Fibroblast of skin of right quadriceps (primary cell): ENCODE data around the gene CCNL2.

Experiments used
- DNase-seq: peaks from one replicate; pipeline ENCODE4 v3.0.0-alpha.2; 2013

Gene CCNL2

GRCh38 chr1:1354271-1355247 is 44.6 kb downstream of the CCNL2 start:
- no peak for DNase-seq

GRCh38 chr1:1353389-1354151 is 45.6 kb downstream of the CCNL2 start:
- DNase-seq = no peak

- DNase-seq = no peak
Observed at GRCh38 chr1:1352786-1353388, 46.2 kb downstream of the CCNL2 start.

GRCh38 chr1:1351511-1352427 is 47.4 kb downstream of the CCNL2 start:
- DNase-seq = peak; percentile 30

- peak; percentile 69 for DNase-seq
Observed at GRCh38 chr1:1349256-1350012, 49.7 kb downstream of the CCNL2 start, which contains the start of gene DVL1. Gene DVL1, minus strand, starts transcription at chr1:1349418. Its CDS starts 353 bp downstream, at chr1:1349065.

- DNase-seq = no peak
Observed at GRCh38 chr1:1348420-1349255, 50.5 kb downstream of the CCNL2 start.

GRCh38 chr1:1347663-1348419 is 51.3 kb downstream of the CCNL2 start:
- no peak for DNase-seq

GRCh38 chr1:1347026-1347595 is 52.0 kb downstream of the CCNL2 start:
- DNase-seq = no peak

GRCh38 chr1:1346501-1346890 is 52.6 kb downstream of the CCNL2 start:
- DNase-seq = no peak

GRCh38 chr1:1345860-1346500 is 53.2 kb downstream of the CCNL2 start:
- DNase-seq = no peak

- DNase-seq = no peak
Observed at GRCh38 chr1:1345384-1345783, 53.8 kb downstream of the CCNL2 start.

- DNase-seq = peak; percentile 54
Observed at GRCh38 chr1:1344655-1345361, 54.3 kb downstream of the CCNL2 start.

- DNase-seq = no peak
Observed at GRCh38 chr1:1343811-1344421, 55.2 kb downstream of the CCNL2 start.

GRCh38 chr1:1342584-1343115 is 56.5 kb downstream of the CCNL2 start:
- DNase-seq = no peak

GRCh38 chr1:1342061-1342562 is 57.0 kb downstream of the CCNL2 start:
- DNase-seq = no peak

- no peak for DNase-seq
Observed at GRCh38 chr1:1341549-1342021, 57.5 kb downstream of the CCNL2 start.
